K562 (cell line): ENCODE measurements around the gene CCL4. TPM values are rescaled to one million over a fixed set of nuclear protein-coding genes. Genes with fewer than 3 reads are reported as not detected.
A peak's percentile ranks its signal among the peaks of the same experiment; 100 is the strongest.
"Not testable (repeated sequence)": the region's sequence is repeated elsewhere in the genome, so short reads cannot be mapped to it uniquely, and the experiment has no call there.

Source experiments
- ATAC-seq: fragments of 200-7000 bp; cut with Tn5 transposase; 3 replicates; pipeline ENCODE4 v1.9.1; 2020; ENCODE audit warnings: moderate library complexity
- BruUV-seq: library from RNA; stranded (reverse); fragments of 400-500 nt; replicated peaks from 2 replicates; lab custom pipeline; 2021; lab: Mats Ljungman, UMichigan
- CTCF ChIA-PET: fragments of 300-600 bp; formaldehyde crosslinking; extraction: SDS; loops from one replicate; lab custom pipeline; 2021; ENCODE audit warnings: low intra/inter-chr PET ratio; lab: Yijun Ruan, JAX
- POLR2A ChIA-PET: fragments of 300-600, 350-650 bp; sonication (Branson Sonifier 250); formaldehyde crosslinking; extraction: SDS; loops from one replicate; lab custom pipeline; 2021; ENCODE audit warnings: antibody characterized with exemption, inconsistent platforms; lab: Yijun Ruan, JAX
- DNase-seq, 4 experiments: peaks; one replicate each; pipeline versions ENCODE4 v3.0.0 to v3.0.0-alpha.2; 2011 to 2018; ENCODE audit warnings: low spot score in 3 of 4, mixed read lengths in 3 of 4; ENCODE audit errors: extremely low read depth in 1 of 4
- FAIRE-seq: peaks from 2 replicates; lab custom pipeline; 2011; peaks lifted over from hg19 to GRCh38; lab: Jason Lieb, UNC
- H2AFZ ChIP-seq: 2 replicates; pipeline ENCODE4 v1.6.0; 2011; ENCODE audit warnings: low read depth, low read length, control low read depth, inconsistent platforms
- H3K27ac ChIP-seq: fragments of 200-600 bp; 3 replicates; pipeline ENCODE4 v1.8.0; 2011; ENCODE audit warnings: low read depth, mild to moderate bottlenecking, control low read depth, inconsistent platforms, low read length, moderate library complexity, mixed read lengths; ENCODE audit errors: extremely low read depth
- H3K27me3 ChIP-seq, 2 experiments: fragments of 300-600 bp in 1 of 2; 2 replicates in 1 of 2; 3 replicates in 1 of 2; pipeline versions ENCODE4 v1.6.0 to v1.8.0; 2011; ENCODE audit warnings: inconsistent platforms in 2 of 2, low read length in 2 of 2, mild to moderate bottlenecking in 1 of 2, mixed read lengths in 1 of 2, moderate library complexity in 1 of 2; ENCODE audit not compliant: control insufficient read depth in 2 of 2, insufficient read depth in 2 of 2
- H3K36me3 ChIP-seq: fragments of 300-600 bp; 3 replicates; pipeline ENCODE4 v1.8.0; 2011; ENCODE audit warnings: mild to moderate bottlenecking, low read length, inconsistent platforms; ENCODE audit not compliant: control insufficient read depth, insufficient read depth
- H3K4me1 ChIP-seq, 2 experiments: fragments of 200-600 bp in 1 of 2; replicated peaks in 1 of 2; 2 replicates in 1 of 2; 3 replicates in 1 of 2; pipeline versions ENCODE4 v1.5.1 to v1.8.0; 2011; ENCODE audit warnings: inconsistent platforms in 2 of 2, low read length in 2 of 2, mild to moderate bottlenecking in 1 of 2, mixed read lengths in 1 of 2, moderate library complexity in 1 of 2; ENCODE audit not compliant: control insufficient read depth in 2 of 2, insufficient read depth in 2 of 2
- H3K4me2 ChIP-seq: 2 replicates; pipeline ENCODE4 v1.6.1; 2011; ENCODE audit warnings: low read length, control low read depth, inconsistent platforms, mixed read lengths; ENCODE audit not compliant: insufficient read depth
- H3K4me3 ChIP-seq: fragments of 200-600 bp; sonication (generic), shearing (Covaris generic); 2 replicates; pipeline ENCODE4 v1.5.1; 2016; ENCODE audit warnings: control low read depth, inconsistent platforms
- H3K79me2 ChIP-seq: fragments of 200-600 bp; 3 replicates; pipeline ENCODE4 v1.8.0; 2011; ENCODE audit warnings: low read length, inconsistent platforms; ENCODE audit not compliant: control insufficient read depth, insufficient read depth
- H3K9ac ChIP-seq, 2 experiments: 2 replicates each; pipeline versions ENCODE4 v1.6.0 to v1.6.1; 2011; ENCODE audit warnings: low read depth in 2 of 2, low read length in 2 of 2, control low read depth in 1 of 2, inconsistent platforms in 1 of 2, mild to moderate bottlenecking in 1 of 2, mixed read lengths in 1 of 2; ENCODE audit not compliant: insufficient read depth in 1 of 2
- H3K9me1 ChIP-seq: one replicate; pipeline ENCODE4 v1.6.0; 2011; ENCODE audit warnings: inconsistent platforms, mild to moderate bottlenecking, low read length, moderate library complexity; ENCODE audit not compliant: control insufficient read depth, insufficient read depth
- H3K9me3 ChIP-seq: replicated peaks from 2 replicates; pipeline ENCODE4 v1.5.1; 2011; ENCODE audit warnings: low read depth, low read length, inconsistent platforms; ENCODE audit not compliant: control insufficient read depth, insufficient read depth
- H4K20me1 ChIP-seq: replicated peaks from 2 replicates; pipeline ENCODE4 v1.6.1; 2011; ENCODE audit warnings: low read length, inconsistent platforms, mixed read lengths; ENCODE audit not compliant: control insufficient read depth, insufficient read depth
- MEF2D ChIP-seq: conservative IDR thresholded peaks from 2 replicates; pipeline ENCODE4 v1.6.1; 2016; ENCODE audit warnings: low read depth, missing genetic modification characterization, missing compliant biosample characterization
- WGBS: fragments of 100-300 bp; shearing (Covaris generic); methylation state at CpG from one replicate; pipeline ENCODE4 v1.1.6; 2016; ENCODE audit warnings: low coverage, mixed read lengths; ENCODE audit not compliant: insufficient coverage; ENCODE audit errors: missing lambda C conversion rate; 5-methylcytosine and 5-hydroxymethylcytosine counted together
- in situ Hi-C: fragments of 300-500 bp; cut with MboI; formaldehyde crosslinking; loops from 4 replicates; pipeline ENCODE4 v1.15.0; 2018; ENCODE audit warnings: inconsistent platforms, mixed read lengths
- intact Hi-C: fragments of 100-400 bp; cut with micrococcal nuclease; formaldehyde crosslinking; loops from 2 replicates; pipeline ENCODE4 v1.14.2; 2022
- polyA plus RNA-seq, 8 experiments: library from polyadenylated mRNA; depleted of rRNA in 4 of 8; stranded (reverse) in 5 of 8; unstranded in 3 of 8; fragments of >200 nt; fragmentation: Nextera tagmentation in 2 of 8; fragmentation: Illumina TruSeq in 1 of 8; extraction: Ambion mirVana in 2 of 8; extraction: Trizol in 1 of 8; gene quantifications; 2 replicates each; pipeline versions ENCODE4 v1.2.1 to v1.2.3, GENCODE V29; 2011 to 2014; ENCODE audit warnings: inconsistent platforms in 1 of 8, missing spikeins in 1 of 8
- total RNA-seq, 7 experiments: library from RNA; depleted of rRNA in 6 of 7; stranded (reverse); fragments of >200 nt in 6 of 7; fragmentation: Illumina TruSeq in 2 of 7; extraction: Trizol in 2 of 7; gene quantifications; 2 replicates each; pipeline versions ENCODE4 v1.2.1 to v1.2.3, GENCODE V29; 2011 to 2021; ENCODE audit warnings: low replicate concordance in 1 of 7

The CCL4 gene
- total and polyA plus RNA-seq, 9 of the 15 experiments (the other 6 are each of a cell fraction or from before 2014, with no cell fraction given) = 0.91 TPM; not detected in 8

GRCh38 chr17:36099004-36099403 is 4.6 kb upstream of the CCL4 start:
- H3K4me3 ChIP-seq, H3K4me2 ChIP-seq, H2AFZ ChIP-seq, BruUV-seq, FAIRE-seq, H3K4me1 ChIP-seq, H3K9me3 ChIP-seq, H3K27me3 ChIP-seq, in situ Hi-C loops, intact Hi-C loops, H3K36me3 ChIP-seq, H3K9me1 ChIP-seq, ATAC-seq, H3K27ac ChIP-seq, H3K9ac ChIP-seq, H3K79me2 ChIP-seq, DNase-seq, CTCF ChIA-PET, H4K20me1 ChIP-seq: not testable (repeated sequence)
- POLR2A ChIA-PET = interaction anchor here (0.8 kb wide), 1 partner anchor 812 kb away, joined by 3 read pairs; no protein-coding TSS in a partner anchor
- peak; percentile 70; the same call in 1 of the 2 replicates for TF ChIP-seq MEF2D (tag)
- WGBS = 0% methylated on average over 1 of the region's 1 CpG

- H2AFZ ChIP-seq, H3K4me2 ChIP-seq, H3K36me3 ChIP-seq, FAIRE-seq, H4K20me1 ChIP-seq, H3K27ac ChIP-seq, intact Hi-C loops, H3K9ac ChIP-seq, H3K9me1 ChIP-seq, DNase-seq, H3K4me1 ChIP-seq, ATAC-seq, POLR2A ChIA-PET, H3K79me2 ChIP-seq, H3K4me3 ChIP-seq, H3K9me3 ChIP-seq, CTCF ChIA-PET, H3K27me3 ChIP-seq, BruUV-seq, in situ Hi-C loops: not testable (repeated sequence)
- WGBS = 0% methylated on average over 2 of the region's 7 CpGs
Observed at GRCh38 chr17:36104246-36104645, 619 bp downstream of the CCL4 start.
